ENCODE data around the gene BBS9.

GRCh38 chr7:33111614-33112013 is 17.8 kb upstream of the BBS9 start:
- no peak for TF ChIP-seq CTCF (conservative IDR thresholded peaks at IDR 0.05; ENCODE audit: low read depth in 2 of 2)
- TF ChIP-seq EZH2 (IDR thresholded peaks at IDR 0.05; ENCODE audit: low read depth, unreplicated experiment) = no peak
- no peak for TF ChIP-seq POLR2AphosphoS5 (IDR thresholded peaks at IDR 0.05; ENCODE audit: low read depth)
- TF ChIP-seq JUNB (IDR thresholded peaks at IDR 0.05; ENCODE audit: unreplicated experiment) = no peak
- no peak for TF ChIP-seq REST (IDR thresholded peaks at IDR 0.05; ENCODE audit: unreplicated experiment)

All from GM23338 (cell line).